ENCODE data around the gene VTN.

Gene VTN

GRCh38 chr17:28324781-28325180 lies 45.3 kb downstream of the VTN start:
- in situ Hi-C loops (cut with HindIII; ENCODE audit: low sequenced_read_pairs), result no loop called here

GRCh38 chr17:28324267-28324745 lies 45.8 kb downstream of the VTN start:
- in situ Hi-C loops (cut with HindIII; ENCODE audit: low sequenced_read_pairs), result no loop called here

GRCh38 chr17:28320215-28321061 lies 49.7 kb downstream of the VTN start:
- in situ Hi-C loops (cut with HindIII; ENCODE audit: low sequenced_read_pairs), result no loop called here

- in situ Hi-C loops (cut with HindIII; ENCODE audit: low sequenced_read_pairs), result no loop called here
These were observed 50.5 kb downstream of the VTN start for GRCh38 chr17:28319598-28319935.

- in situ Hi-C loops (cut with HindIII; ENCODE audit: low sequenced_read_pairs), result no loop called here
These were observed 51.1 kb downstream of the VTN start, which contains the start of gene TMEM97 for GRCh38 chr17:28318759-28319597. TMEM97 (plus strand) TSS chr17:28319200; CDS start chr17:28319240, 40 bp downstream.

- in situ Hi-C loops (cut with HindIII; ENCODE audit: low sequenced_read_pairs), result no loop called here
These were observed 51.9 kb downstream of the VTN start for GRCh38 chr17:28317966-28318758.

Data from DLD1 (cell line).